Panc1 (cell line): ENCODE data around the gene TSR2. TPM values are rescaled to one million over a fixed set of nuclear protein-coding genes. Genes with fewer than 3 reads are reported as not detected.

Experiments used
- ATAC-seq: fragments of 200-7000 bp; cut with Tn5 transposase; 2 replicates; pipeline ENCODE4 v1.9.1; 2020; ENCODE audit warnings: mild to moderate bottlenecking, moderate library complexity
- BruUV-seq: library from RNA; stranded (reverse); fragments of 400-500 nt; replicated peaks from 2 replicates; lab custom pipeline; 2021; lab: Mats Ljungman, UMichigan
- CTCF ChIA-PET: fragments of 300-600 bp; sonication (Branson Sonifier 250); formaldehyde crosslinking; loops from one replicate; lab custom pipeline; 2022; ENCODE audit warnings: antibody characterized with exemption; lab: Charles Lee
- POLR2A ChIA-PET: fragments of 300-600 bp; sonication (Branson Sonifier 250); formaldehyde crosslinking; loops from one replicate; lab custom pipeline; 2022; ENCODE audit warnings: antibody characterized with exemption; lab: Charles Lee
- DNase-seq: peaks from one replicate; pipeline ENCODE4 v3.0.0-alpha.2; 2010; ENCODE audit warnings: low read depth, low spot score
- H3K27ac ChIP-seq: 2 replicates; pipeline ENCODE4 v1.5.1; 2011; ENCODE audit warnings: mild to moderate bottlenecking, low read length, inconsistent platforms
- H3K27me3 ChIP-seq: fragments of 200-500 bp; sonication (Bioruptor generic); 2 replicates; pipeline ENCODE4 v1.6.0; 2014; ENCODE audit warnings: low read length, inconsistent platforms; ENCODE audit not compliant: control insufficient read depth, insufficient read depth
- H3K36me3 ChIP-seq: fragments of 200-500 bp; sonication (Bioruptor generic); 2 replicates; pipeline ENCODE4 v1.5.1; 2014; ENCODE audit warnings: inconsistent platforms, mild to moderate bottlenecking, low read length, moderate library complexity; ENCODE audit not compliant: control insufficient read depth, insufficient read depth
- H3K4me1 ChIP-seq: 2 replicates; pipeline ENCODE4 v1.5.1; 2011; ENCODE audit warnings: inconsistent platforms, mild to moderate bottlenecking, low read length, moderate library complexity; ENCODE audit not compliant: control insufficient read depth, insufficient read depth
- H3K4me3 ChIP-seq, 2 experiments: 2 replicates each; pipeline ENCODE4 v1.5.1; 2011 to 2012; ENCODE audit warnings: low read depth in 2 of 2, low read length in 2 of 2, mild to moderate bottlenecking in 2 of 2, inconsistent platforms in 1 of 2, moderate library complexity in 1 of 2
- H3K9me3 ChIP-seq: fragments of 200-500 bp; sonication (Bioruptor generic); 2 replicates; pipeline ENCODE4 v1.5.1; 2014; ENCODE audit warnings: low read depth, mild to moderate bottlenecking, inconsistent platforms, low read length, moderate library complexity; ENCODE audit not compliant: control insufficient read depth, insufficient read depth
- POLR2AphosphoS5 ChIP-seq: IDR thresholded peaks from 2 replicates; pipeline ENCODE4 v1.6.1; 2012; ENCODE audit warnings: mild to moderate bottlenecking, low read depth, low read length, moderate library complexity
- SIN3A ChIP-seq: IDR thresholded peaks from 2 replicates; pipeline ENCODE4 v1.6.1; 2012; ENCODE audit warnings: low read depth, mild to moderate bottlenecking, low read length, moderate library complexity, borderline replicate concordance; ENCODE audit not compliant: insufficient read depth
- TCF7L2 ChIP-seq: IDR thresholded peaks from 2 replicates; pipeline ENCODE4 v1.6.1; 2011; ENCODE audit warnings: mild to moderate bottlenecking, low read depth, low read length, inconsistent platforms
- in situ Hi-C: cut with HindIII; loops from 2 replicates; pipeline ENCODE4 v1.10.0; 2016; ENCODE audit warnings: low sequenced_read_pairs, low pct_unique_long_range_greater_than_20kb
- intact Hi-C: fragments of 100-400 bp; cut with micrococcal nuclease; formaldehyde crosslinking; loops from one replicate; pipeline ENCODE4 v1.10.0; 2022; ENCODE audit not compliant: unreplicated experiment
- total RNA-seq: library from RNA; stranded (reverse); gene quantifications from one replicate; pipeline ENCODE4 v1.2.1, GENCODE V29; 2021; ENCODE audit not compliant: unreplicated experiment
- TF ChIP-seq, protein P1 (sequence below), 2 experiments: IDR thresholded peaks; 2 replicates each; pipeline ENCODE4 v1.6.1; 2011 to 2012; ENCODE audit warnings: low read depth in 2 of 2, control low read depth in 1 of 2, low read length in 1 of 2, mild to moderate bottlenecking in 1 of 2, moderate library complexity in 1 of 2; ENCODE audit not compliant: insufficient read depth in 1 of 2
- TF ChIP-seq, protein P2 (sequence below): fragments of 450-650 bp; IDR thresholded peaks from 2 replicates; pipeline ENCODE4 v1.5.1; 2017; ENCODE audit warnings: mild to moderate bottlenecking

TSR2 gene
- total RNA-seq, 1 experiment from 2014 or later: 37.9 TPM

DNA sequence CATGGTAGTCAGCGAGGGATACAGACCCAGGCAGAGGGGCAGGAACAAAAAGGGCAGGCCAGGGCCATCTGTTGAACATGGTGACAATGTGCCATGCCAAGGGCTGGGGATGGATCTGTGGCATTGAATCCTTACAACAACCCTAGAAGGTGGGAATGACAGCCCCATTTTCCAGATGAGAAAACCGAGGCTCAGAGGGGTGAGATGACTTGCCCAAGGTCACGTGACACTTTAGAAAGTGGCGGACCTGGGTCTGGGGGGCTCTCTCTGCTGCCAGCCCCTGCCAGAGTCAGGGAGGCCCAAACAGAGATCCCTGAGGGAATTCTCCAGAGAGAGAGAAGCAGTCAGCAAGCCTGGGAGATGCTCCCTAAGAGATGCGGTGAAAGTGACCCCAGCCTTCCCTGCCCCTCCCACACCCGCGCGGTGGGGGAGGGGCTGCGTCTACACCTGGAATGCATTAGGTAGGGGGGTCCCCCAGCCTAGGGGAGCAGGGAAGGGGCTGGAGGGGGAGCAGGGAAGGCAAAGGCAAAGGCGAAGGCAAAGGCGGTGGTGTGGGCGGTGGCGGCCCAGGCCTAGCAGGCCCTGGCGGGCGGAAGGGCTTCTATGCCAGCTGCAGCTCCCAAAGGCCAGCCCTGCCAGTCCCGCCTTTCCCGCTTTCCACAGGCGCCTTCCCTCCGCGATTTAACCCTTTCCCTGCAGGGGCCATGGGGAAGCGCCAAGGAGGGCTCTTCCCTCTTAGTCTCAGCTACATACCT, 42.8 kb downstream of the TSR2 start:
- intact Hi-C loops (no loop called here), in situ Hi-C loops (no loop called here)
- H3K9me3 ChIP-seq: no peaks in the 10 kb centered on the region
- ChIA-PET POLR2A (no interaction called here), CTCF (no interaction called here)
- peaks cover 27% of the 10 kb centered on the region for H3K4me1 ChIP-seq
- ATAC-seq (peak; percentile 54), DNase-seq (no peak)
- no peaks in the 10 kb centered on the region for H3K27me3 ChIP-seq
- no peak overlapping the region; the same call in 1 of the 2 replicates for H3K27ac ChIP-seq
- H3K36me3 ChIP-seq: no peaks in the 10 kb centered on the region
- BruUV-seq: no TSS peak
- no peak for TF ChIP-seq SIN3A
- TF ChIP-seq, protein P1, sequence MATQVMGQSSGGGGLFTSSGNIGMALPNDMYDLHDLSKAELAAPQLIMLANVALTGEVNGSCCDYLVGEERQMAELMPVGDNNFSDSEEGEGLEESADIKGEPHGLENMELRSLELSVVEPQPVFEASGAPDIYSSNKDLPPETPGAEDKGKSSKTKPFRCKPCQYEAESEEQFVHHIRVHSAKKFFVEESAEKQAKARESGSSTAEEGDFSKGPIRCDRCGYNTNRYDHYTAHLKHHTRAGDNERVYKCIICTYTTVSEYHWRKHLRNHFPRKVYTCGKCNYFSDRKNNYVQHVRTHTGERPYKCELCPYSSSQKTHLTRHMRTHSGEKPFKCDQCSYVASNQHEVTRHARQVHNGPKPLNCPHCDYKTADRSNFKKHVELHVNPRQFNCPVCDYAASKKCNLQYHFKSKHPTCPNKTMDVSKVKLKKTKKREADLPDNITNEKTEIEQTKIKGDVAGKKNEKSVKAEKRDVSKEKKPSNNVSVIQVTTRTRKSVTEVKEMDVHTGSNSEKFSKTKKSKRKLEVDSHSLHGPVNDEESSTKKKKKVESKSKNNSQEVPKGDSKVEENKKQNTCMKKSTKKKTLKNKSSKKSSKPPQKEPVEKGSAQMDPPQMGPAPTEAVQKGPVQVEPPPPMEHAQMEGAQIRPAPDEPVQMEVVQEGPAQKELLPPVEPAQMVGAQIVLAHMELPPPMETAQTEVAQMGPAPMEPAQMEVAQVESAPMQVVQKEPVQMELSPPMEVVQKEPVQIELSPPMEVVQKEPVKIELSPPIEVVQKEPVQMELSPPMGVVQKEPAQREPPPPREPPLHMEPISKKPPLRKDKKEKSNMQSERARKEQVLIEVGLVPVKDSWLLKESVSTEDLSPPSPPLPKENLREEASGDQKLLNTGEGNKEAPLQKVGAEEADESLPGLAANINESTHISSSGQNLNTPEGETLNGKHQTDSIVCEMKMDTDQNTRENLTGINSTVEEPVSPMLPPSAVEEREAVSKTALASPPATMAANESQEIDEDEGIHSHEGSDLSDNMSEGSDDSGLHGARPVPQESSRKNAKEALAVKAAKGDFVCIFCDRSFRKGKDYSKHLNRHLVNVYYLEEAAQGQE (IDR thresholded peaks at IDR 0.05; ENCODE audit: insufficient read depth in 1 of 2, low read depth in 2 of 2, low read length in 1 of 2): no peak
- TF ChIP-seq POLR2AphosphoS5: no peak
- TF ChIP-seq, protein P2, sequence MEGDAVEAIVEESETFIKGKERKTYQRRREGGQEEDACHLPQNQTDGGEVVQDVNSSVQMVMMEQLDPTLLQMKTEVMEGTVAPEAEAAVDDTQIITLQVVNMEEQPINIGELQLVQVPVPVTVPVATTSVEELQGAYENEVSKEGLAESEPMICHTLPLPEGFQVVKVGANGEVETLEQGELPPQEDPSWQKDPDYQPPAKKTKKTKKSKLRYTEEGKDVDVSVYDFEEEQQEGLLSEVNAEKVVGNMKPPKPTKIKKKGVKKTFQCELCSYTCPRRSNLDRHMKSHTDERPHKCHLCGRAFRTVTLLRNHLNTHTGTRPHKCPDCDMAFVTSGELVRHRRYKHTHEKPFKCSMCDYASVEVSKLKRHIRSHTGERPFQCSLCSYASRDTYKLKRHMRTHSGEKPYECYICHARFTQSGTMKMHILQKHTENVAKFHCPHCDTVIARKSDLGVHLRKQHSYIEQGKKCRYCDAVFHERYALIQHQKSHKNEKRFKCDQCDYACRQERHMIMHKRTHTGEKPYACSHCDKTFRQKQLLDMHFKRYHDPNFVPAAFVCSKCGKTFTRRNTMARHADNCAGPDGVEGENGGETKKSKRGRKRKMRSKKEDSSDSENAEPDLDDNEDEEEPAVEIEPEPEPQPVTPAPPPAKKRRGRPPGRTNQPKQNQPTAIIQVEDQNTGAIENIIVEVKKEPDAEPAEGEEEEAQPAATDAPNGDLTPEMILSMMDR: no peak
- TF ChIP-seq TCF7L2: no peak
- H3K4me3 ChIP-seq: no peak overlapping the region

DNA sequence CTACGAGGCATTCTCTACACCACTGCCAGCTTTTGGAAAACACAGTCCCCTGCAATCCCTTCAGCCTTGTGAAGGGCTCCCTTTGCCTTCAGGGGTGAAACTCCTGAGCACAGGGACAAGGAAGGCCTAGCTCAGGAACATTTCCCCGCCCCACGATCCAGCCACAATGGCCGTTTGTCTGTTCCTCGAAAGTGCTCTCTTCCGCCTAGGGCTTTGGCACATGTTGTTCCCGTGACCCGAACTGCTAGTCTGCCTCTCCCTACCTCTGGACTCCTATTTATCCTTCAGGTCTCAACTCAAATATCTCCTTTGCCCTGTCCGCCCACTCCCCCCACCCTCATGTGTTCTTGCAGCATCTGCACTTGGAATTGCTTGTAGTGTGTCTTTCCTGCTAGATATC, 43.7 kb downstream of the TSR2 start:
- ChIA-PET CTCF (interaction anchor here (0.6 kb wide), 1 partner anchor 11 kb away, joined by 3 read pairs; no protein-coding TSS in a partner anchor), POLR2A (no interaction called here)
- intact Hi-C loops: no loop called here
- no peak for DNase-seq
- peaks cover 27% of the 10 kb centered on the region for H3K4me1 ChIP-seq
- no peak overlapping the region for H3K27ac ChIP-seq
- H3K4me3 ChIP-seq: no peak overlapping the region
- H3K9me3 ChIP-seq: no peaks in the 10 kb centered on the region
- in situ Hi-C loops: no loop called here
- no peaks in the 10 kb centered on the region for H3K27me3 ChIP-seq
- no peaks in the 10 kb centered on the region for H3K36me3 ChIP-seq
- ATAC-seq: peak; percentile 31; the same call in 1 of the 2 replicates
- no peak for TF ChIP-seq SIN3A
- TF ChIP-seq POLR2AphosphoS5: no peak
- TF ChIP-seq, protein P2: no peak
- BruUV-seq: no TSS peak
